Renal pelvis (tissue), 4 donors: ENCODE data around the gene TELO2. TPM values are rescaled to one million over a fixed set of nuclear protein-coding genes. Genes with fewer than 3 reads are reported as not detected.
"Not testable (repeated sequence)": the region's sequence is repeated elsewhere in the genome, so short reads cannot be mapped to it uniquely, and the experiment has no call there.

Experiments used
- DNase-seq: peaks from one replicate; pipeline ENCODE4 v3.0.0-alpha.2; 2013
- polyA plus RNA-seq, 3 donors: library from polyadenylated mRNA; unstranded; fragments of 120-200 nt; gene quantifications; one replicate each; pipeline ENCODE4 v1.2.1, GENCODE V29; 2013; ENCODE audit not compliant: insufficient read length in 3 of 3

TELO2 gene
- polyA plus RNA-seq, 3 donors, result 42.3 to 47.9 (median 43.6) TPM

GRCh38 chr16:1474082-1474795, 18.9 kb upstream of the TELO2 start:
- no peak for DNase-seq

GRCh38 chr16:1474796-1475551, 18.2 kb upstream of the TELO2 start, which contains the start of gene CLCN7:
Gene CLCN7 (minus strand): TSS chr16:1475028. CDS start chr16:1474974, 54 bp downstream.
- DNase-seq, result peak; percentile 83

GRCh38 chr16:1475552-1476114, 17.5 kb upstream of the TELO2 start:
- no peak for DNase-seq

- DNase-seq, result no peak
Measured at GRCh38 chr16:1477033-1477432, 16.1 kb upstream of the TELO2 start.

- DNase-seq, result not testable (repeated sequence)
Measured at GRCh38 chr16:1478937-1479336, 14.2 kb upstream of the TELO2 start.

- DNase-seq, result no peak
Measured at GRCh38 chr16:1481906-1482835, 11.0 kb upstream of the TELO2 start.

GRCh38 chr16:1485847-1486496, 7.2 kb upstream of the TELO2 start:
- DNase-seq, result no peak

- no peak for DNase-seq
Measured at GRCh38 chr16:1486551-1487390, 6.4 kb upstream of the TELO2 start.

- DNase-seq, result no peak
Measured at GRCh38 chr16:1487395-1488053, 5.6 kb upstream of the TELO2 start.

- no peak for DNase-seq
Measured at GRCh38 chr16:1488054-1488601, 5.0 kb upstream of the TELO2 start.

- DNase-seq, result no peak
Measured at GRCh38 chr16:1488619-1489018, 4.5 kb upstream of the TELO2 start, which contains the start of gene PTX4. Gene PTX4 (minus strand): TSS chr16:1488944. CDS start chr16:1488909, 35 bp downstream.

GRCh38 chr16:1489077-1489476, 4.1 kb upstream of the TELO2 start:
- no peak for DNase-seq

- DNase-seq, result no peak
Measured at GRCh38 chr16:1491327-1491726, 1.8 kb upstream of the TELO2 start.

GRCh38 chr16:1492082-1492922, 858 bp upstream of the TELO2 start:
- DNase-seq, result no peak

- DNase-seq, result no peak
Measured at GRCh38 chr16:1493746-1494094, 560 bp downstream of the TELO2 start.

- DNase-seq, result no peak
Measured at GRCh38 chr16:1494129-1494640, 1.0 kb downstream of the TELO2 start.

GRCh38 chr16:1494711-1495110, 1.6 kb downstream of the TELO2 start:
- DNase-seq, result no peak

- DNase-seq, result no peak
Measured at GRCh38 chr16:1495211-1495888, 2.2 kb downstream of the TELO2 start.
